Caco-2 (cell line): Measurements from ENCODE around the gene SMOC2. TPM values are rescaled to one million over a fixed set of nuclear protein-coding genes. Genes with fewer than 3 reads are reported as not detected.

Experiments
- BruUV-seq: library from RNA; stranded (reverse); fragments of 400-500 nt; replicated peaks from 2 replicates; lab custom pipeline; 2021; lab: Mats Ljungman, UMichigan
- CTCF ChIA-PET: fragments of 300-600 bp; sonication (Branson Sonifier 250); formaldehyde crosslinking; loops from one replicate; lab custom pipeline; 2022; ENCODE audit warnings: antibody characterized with exemption; lab: Charles Lee
- POLR2A ChIA-PET: fragments of 300-600 bp; sonication (Branson Sonifier 250); formaldehyde crosslinking; loops from one replicate; lab custom pipeline; 2022; ENCODE audit warnings: antibody characterized with exemption; lab: Charles Lee
- DNase-seq, 2 experiments: peaks; one replicate each; pipeline versions ENCODE4 v3.0.0 to v3.0.0-alpha.2; 2020 to 2022
- H3K27me3 ChIP-seq: replicated peaks from 2 replicates; pipeline ENCODE4 v1.6.0; 2011; ENCODE audit warnings: low read length; ENCODE audit not compliant: control insufficient read depth, insufficient read depth
- H3K36me3 ChIP-seq: 2 replicates; pipeline ENCODE4 v1.5.1; 2011; ENCODE audit warnings: low read length; ENCODE audit not compliant: control insufficient read depth, insufficient read depth
- H3K4me1 ChIP-seq: fragments of 250-450 bp; sonication (Bioruptor Pico); 2 replicates; pipeline ENCODE4 v1.5.1; 2020; ENCODE audit warnings: mild to moderate bottlenecking
- H3K4me3 ChIP-seq: 2 replicates; pipeline ENCODE4 v1.5.1; 2011; ENCODE audit warnings: low read depth, mild to moderate bottlenecking, control low read depth, low read length
- H3K9me3 ChIP-seq: fragments of 250-450 bp; sonication (Bioruptor Pico); 2 replicates; pipeline ENCODE4 v1.5.1; 2020; ENCODE audit warnings: mild to moderate bottlenecking, moderate library complexity
- H3K27ac Mint-ChIP-seq: one replicate; pipeline ENCODE4 v1.8.0; 2022; ENCODE audit warnings: mixed read lengths; ENCODE audit not compliant: unreplicated experiment
- H3K27me3 Mint-ChIP-seq: one replicate; pipeline ENCODE4 v1.8.0; 2022; ENCODE audit warnings: mixed read lengths; ENCODE audit not compliant: insufficient read depth, unreplicated experiment
- H3K36me3 Mint-ChIP-seq: one replicate; pipeline ENCODE4 v1.8.0; 2022; ENCODE audit warnings: mild to moderate bottlenecking, mixed read lengths; ENCODE audit not compliant: insufficient read depth, unreplicated experiment
- H3K4me1 Mint-ChIP-seq: one replicate; pipeline ENCODE4 v1.8.0; 2022; ENCODE audit warnings: low read depth, mixed read lengths; ENCODE audit not compliant: unreplicated experiment
- H3K4me3 Mint-ChIP-seq: one replicate; pipeline ENCODE4 v1.8.0; 2022; ENCODE audit warnings: mild to moderate bottlenecking, moderate library complexity, mixed read lengths; ENCODE audit not compliant: unreplicated experiment
- H3K9me3 Mint-ChIP-seq: one replicate; pipeline ENCODE4 v1.8.0; 2022; ENCODE audit warnings: mixed read lengths; ENCODE audit not compliant: unreplicated experiment
- CTCF ChIP-seq, 2 experiments: fragments of 200-600 bp in 1 of 2; IDR thresholded peaks; 1 replicate in 1 of 2; 2 replicates in 1 of 2; pipeline versions ENCODE4 v1.5.1 to v1.8.0; 2011 to 2022; ENCODE audit warnings: antibody characterized with exemption in 1 of 2, control low read depth in 1 of 2, inconsistent platforms in 1 of 2, low read depth in 1 of 2, low read length in 1 of 2, mild to moderate bottlenecking in 1 of 2, moderate library complexity in 1 of 2; ENCODE audit not compliant: insufficient read depth in 1 of 2, severe bottlenecking in 1 of 2, unreplicated experiment in 1 of 2
- intact Hi-C: fragments of 100-400 bp; cut with micrococcal nuclease; formaldehyde crosslinking; loops from one replicate; pipeline ENCODE4 v1.10.0; 2022; ENCODE audit not compliant: unreplicated experiment
- total RNA-seq: library from RNA; stranded (reverse); gene quantifications from 2 replicates; pipeline ENCODE4 v1.2.3, GENCODE V29; 2022

SMOC2 gene
- total RNA-seq, 1 experiment from 2014 or later = 2.8 TPM

GRCh38 chr6:168581706-168582105 lies 140.7 kb downstream of the SMOC2 start:
- intact Hi-C loops = no loop called here
- Mint-ChIP-seq H3K27ac (no peak overlapping the region), H3K4me1 (no peaks in the 10 kb centered on the region), H3K36me3 (no peaks in the 10 kb centered on the region), H3K9me3 (no peaks in the 10 kb centered on the region), H3K4me3 (no peak overlapping the region), H3K27me3 (no peaks in the 10 kb centered on the region)
- no peaks in the 10 kb centered on the region for H3K27me3 ChIP-seq
- no peaks in the 10 kb centered on the region for H3K36me3 ChIP-seq
- ChIA-PET POLR2A (no interaction called here), CTCF (no interaction called here)
- DNase-seq = no peak
- no peaks in the 10 kb centered on the region for H3K4me1 ChIP-seq
- no TSS peak for BruUV-seq
- no peak for TF ChIP-seq CTCF (IDR thresholded peaks at IDR 0.05; ENCODE audit: insufficient read depth in 1 of 2, low read depth in 1 of 2, low read length in 1 of 2, severe bottlenecking in 1 of 2, unreplicated experiment in 1 of 2)
- no peaks in the 10 kb centered on the region for H3K9me3 ChIP-seq
- no peak overlapping the region for H3K4me3 ChIP-seq

- Histone ChIP-seq H3K36me3 (no peaks in the 10 kb centered on the region), H3K27me3 (no peaks in the 10 kb centered on the region), H3K4me1 (no peaks in the 10 kb centered on the region), H3K9me3 (no peaks in the 10 kb centered on the region), H3K4me3 (no peak overlapping the region)
- DNase-seq = no peak
- no peak overlapping the region for H3K27ac Mint-ChIP-seq
- ChIA-PET CTCF (no interaction called here), POLR2A (no interaction called here)
- no peaks in the 10 kb centered on the region for H3K4me1 Mint-ChIP-seq
- no peaks in the 10 kb centered on the region for H3K9me3 Mint-ChIP-seq
- no TSS peak for BruUV-seq
- intact Hi-C loops = no loop called here
- H3K36me3 Mint-ChIP-seq = no peaks in the 10 kb centered on the region
- no peak overlapping the region for H3K4me3 Mint-ChIP-seq
- no peak for TF ChIP-seq CTCF (IDR thresholded peaks at IDR 0.05; ENCODE audit: insufficient read depth in 1 of 2, low read depth in 1 of 2, low read length in 1 of 2, severe bottlenecking in 1 of 2, unreplicated experiment in 1 of 2)
- no peaks in the 10 kb centered on the region for H3K27me3 Mint-ChIP-seq
Observed at GRCh38 chr6:168582571-168582981, 141.6 kb downstream of the SMOC2 start.

GRCh38 chr6:168583126-168583525 lies 142.1 kb downstream of the SMOC2 start:
- Histone ChIP-seq H3K27me3 (no peaks in the 10 kb centered on the region), H3K9me3 (no peaks in the 10 kb centered on the region)

More at GRCh38 chr6:168583126-168583525, 142.1 kb downstream of the SMOC2 start:
- intact Hi-C loops = no loop called here
- no peaks in the 10 kb centered on the region for H3K36me3 ChIP-seq
- H3K4me3 Mint-ChIP-seq = no peak overlapping the region
- H3K4me1 ChIP-seq = no peaks in the 10 kb centered on the region
- CTCF ChIA-PET = no interaction called here
- no peaks in the 10 kb centered on the region for H3K4me1 Mint-ChIP-seq
- no TSS peak for BruUV-seq
- no peak for DNase-seq
- POLR2A ChIA-PET = no interaction called here
- no peaks in the 10 kb centered on the region for H3K27me3 Mint-ChIP-seq
- H3K36me3 Mint-ChIP-seq = no peaks in the 10 kb centered on the region
- no peak overlapping the region for H3K4me3 ChIP-seq
- H3K27ac Mint-ChIP-seq = no peak overlapping the region
- TF ChIP-seq CTCF (IDR thresholded peaks at IDR 0.05; ENCODE audit: insufficient read depth in 1 of 2, low read depth in 1 of 2, low read length in 1 of 2, severe bottlenecking in 1 of 2, unreplicated experiment in 1 of 2) = no peak
- no peaks in the 10 kb centered on the region for H3K9me3 Mint-ChIP-seq
